SHP77 (cell line): ENCODE measurements around the gene COG2.

Experiments used
- DNase-seq, 2 experiments: peaks; one replicate each; lab custom pipeline; 2025; lab: John Stamatoyannopoulos, UW

Gene COG2

DNA sequence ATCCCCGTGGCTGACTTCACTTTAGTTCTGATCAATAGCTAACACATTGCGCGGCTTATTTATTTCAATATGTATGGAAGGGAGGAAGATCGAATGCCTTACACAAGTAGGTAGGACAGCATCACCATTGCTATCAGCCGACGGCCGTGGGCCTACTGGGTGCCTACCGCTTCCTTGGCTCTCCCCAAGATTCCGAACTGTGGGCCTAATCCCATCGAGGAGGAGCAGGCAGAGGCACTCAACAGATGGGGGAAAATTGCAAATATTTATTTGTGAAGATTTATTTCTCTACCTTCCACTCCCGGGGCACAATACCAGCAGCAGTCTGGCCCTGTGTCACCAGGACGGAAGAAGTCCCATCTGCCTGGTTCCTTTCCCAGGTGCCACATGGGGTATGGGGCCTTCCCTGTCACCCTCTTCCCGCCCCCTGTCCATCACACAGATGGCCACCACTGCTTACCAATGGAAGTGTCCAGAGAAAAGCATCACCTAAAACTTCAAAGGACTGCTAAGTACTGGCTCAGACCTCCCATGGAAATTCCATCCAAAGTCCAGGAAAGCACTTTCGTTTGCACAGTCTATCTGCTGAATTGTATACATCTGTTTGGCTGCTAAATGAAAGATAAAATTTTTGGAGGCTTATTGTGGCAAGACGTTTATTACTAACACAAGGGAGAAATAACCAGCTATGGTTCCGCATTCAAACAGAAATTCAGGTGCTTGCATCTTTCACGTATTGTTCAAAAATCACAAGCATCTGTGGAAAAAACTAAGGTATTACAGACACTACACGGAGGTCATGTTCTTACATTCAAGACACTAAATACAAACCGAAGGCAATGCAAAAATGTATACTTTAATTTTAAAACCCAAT lies 59.9 kb downstream of the COG2 start:
- DNase-seq: no peak

- DNase-seq: no peak
Observed at GRCh38 chr1:230702934-230703678, 60.8 kb downstream of the COG2 start.

- no peak for DNase-seq
Observed at GRCh38 chr1:230703679-230704385, 61.6 kb downstream of the COG2 start.

DNA sequence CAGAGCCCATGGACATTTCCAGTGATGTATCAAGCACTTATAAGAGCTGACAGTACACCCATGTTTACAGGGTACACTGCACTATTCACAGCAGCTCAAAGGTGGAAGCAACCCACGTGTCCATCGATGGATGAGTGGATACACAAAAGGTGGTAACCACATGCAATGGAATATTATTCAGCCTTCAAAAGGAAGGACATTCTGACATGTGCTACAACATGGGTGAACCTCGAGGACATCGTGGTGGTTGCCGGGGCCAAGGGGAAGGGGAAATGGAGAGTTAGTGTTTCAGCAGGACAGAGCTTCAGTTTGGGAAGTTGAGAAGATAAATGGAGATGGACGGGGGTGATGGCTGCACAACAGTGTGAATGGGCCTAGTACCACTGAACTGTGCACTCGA lies 62.5 kb downstream of the COG2 start:
- DNase-seq: no peak

GRCh38 chr1:230705289-230706019 lies 63.2 kb downstream of the COG2 start:
- no peak for DNase-seq

DNA sequence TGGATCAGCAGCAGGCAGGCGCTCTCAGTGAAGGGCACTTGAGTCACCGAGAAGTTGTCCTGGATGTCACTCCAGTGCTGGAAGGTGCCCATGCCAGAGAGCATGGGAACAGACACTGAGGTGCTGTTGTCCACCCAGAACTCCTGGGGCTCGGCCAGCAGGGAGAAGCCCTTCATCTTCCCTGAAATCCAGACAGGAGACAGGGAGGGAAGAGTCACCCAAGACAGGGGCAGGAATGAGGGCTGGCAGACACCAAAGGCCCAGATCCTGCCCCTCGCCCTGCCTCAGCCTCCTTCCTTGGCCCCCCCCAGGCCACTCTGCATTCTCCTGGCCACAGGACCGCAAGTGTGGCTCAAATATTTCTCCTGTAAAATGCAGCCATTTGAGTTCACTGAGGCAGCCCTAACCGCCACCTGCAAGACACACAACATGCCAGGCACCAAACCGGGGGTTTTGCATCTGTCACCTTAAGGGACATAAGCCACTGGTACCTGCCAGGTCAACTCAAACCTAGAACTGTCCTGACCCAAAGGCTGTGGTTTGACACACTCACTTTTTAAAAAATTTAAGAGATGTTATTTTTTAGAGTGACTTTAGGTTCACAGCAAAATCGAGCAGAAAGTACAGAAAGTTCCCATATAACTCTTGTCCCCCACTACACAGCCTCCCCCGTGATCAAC lies 63.9 kb downstream of the COG2 start:
- DNase-seq: no peak

DNA sequence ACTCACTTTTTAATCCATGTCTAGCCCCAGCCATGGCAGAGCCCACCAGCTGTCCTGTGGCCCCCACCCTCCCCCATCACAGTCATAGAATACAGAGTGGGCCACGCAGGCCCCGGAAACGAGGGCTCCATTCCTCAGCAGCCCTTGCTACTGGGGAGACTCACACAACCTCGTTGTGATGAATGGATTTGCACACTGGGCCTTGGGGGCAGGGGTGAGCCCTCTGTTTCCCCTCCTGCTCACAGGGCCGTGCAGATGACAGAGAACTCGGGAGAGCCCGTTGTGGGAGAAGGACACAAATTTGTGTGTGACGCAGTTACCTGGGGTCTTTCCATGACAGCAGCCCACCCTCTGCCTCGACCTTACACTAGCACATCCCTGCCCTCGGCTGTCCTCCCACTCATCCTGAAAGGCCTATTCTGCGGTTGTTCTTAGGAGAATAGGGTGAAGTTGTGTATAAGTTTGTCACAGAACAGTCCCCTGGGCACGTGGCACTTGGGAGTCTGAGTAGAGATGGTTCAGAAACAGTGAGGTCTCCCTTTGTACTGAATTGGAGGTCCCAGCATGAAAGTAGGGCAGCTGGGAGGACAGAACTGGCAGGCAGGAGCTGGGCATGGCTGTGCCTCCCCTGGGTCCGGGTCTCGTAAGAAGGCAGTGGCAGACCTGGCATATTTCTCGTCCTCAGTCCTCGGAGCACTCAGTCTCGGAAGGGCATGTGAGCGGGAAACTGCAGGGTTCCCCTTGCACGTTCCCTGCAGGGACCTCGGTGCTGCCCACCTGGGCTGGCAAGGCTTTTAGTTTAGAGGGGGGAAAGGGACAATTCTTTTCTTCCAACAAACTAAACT lies 64.8 kb downstream of the COG2 start:
- DNase-seq: no peak

DNA sequence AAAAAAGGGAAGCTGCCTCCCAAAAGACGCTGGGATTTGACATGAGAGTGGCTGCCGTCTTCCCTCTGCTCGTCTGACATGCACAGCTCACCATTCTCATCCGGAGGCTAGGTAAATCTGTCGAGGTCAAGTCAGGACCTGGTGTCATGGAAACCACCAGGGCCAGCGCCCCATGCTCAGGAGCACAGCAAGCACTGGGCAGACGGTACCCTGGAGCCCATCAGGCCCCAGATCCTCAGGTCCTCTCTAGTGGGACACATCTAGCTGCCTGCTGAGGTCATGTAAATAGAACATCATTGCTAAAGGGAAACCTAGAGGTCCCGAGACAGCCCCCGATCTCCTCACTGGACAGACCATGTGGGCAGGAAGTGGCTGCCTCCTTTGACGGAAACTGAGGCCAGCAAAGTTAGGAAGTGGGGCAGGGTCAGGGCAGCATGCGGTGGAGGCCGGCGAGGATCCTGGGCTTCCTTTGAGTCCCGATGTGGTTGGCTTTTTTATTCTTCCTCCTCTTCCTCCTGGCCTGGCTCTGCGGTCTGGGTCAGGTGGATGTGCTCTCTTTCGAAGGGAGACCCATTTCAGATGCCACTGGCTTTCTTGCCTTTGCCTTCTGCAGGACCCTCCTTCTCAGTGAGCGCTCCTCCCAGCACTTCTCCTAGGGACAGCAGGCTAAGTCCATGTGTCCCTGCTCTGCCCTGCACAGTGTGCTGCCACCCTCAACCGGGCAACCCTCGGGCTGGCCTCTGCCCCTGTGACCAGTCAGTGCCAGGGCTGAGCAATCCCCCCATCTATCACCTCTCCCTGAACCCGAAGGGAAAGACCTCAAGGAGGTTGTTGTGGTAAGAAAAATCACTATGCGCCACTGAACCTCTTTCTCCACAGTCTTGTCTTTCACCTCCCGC lies 65.7 kb downstream of the COG2 start:
- DNase-seq: no peak

GRCh38 chr1:230708631-230709580 lies 66.6 kb downstream of the COG2 start:
- DNase-seq: peak in 1 of 2 experiments; percentile 51

- no peak for DNase-seq
Observed at GRCh38 chr1:230709619-230710542, 67.6 kb downstream of the COG2 start.

- no peak for DNase-seq
Observed at GRCh38 chr1:230710543-230710904, 68.2 kb downstream of the COG2 start.

GRCh38 chr1:230711245-230711644 lies 69.0 kb downstream of the COG2 start:
- DNase-seq: no peak

- peak in 1 of 2 experiments; percentile 34 for DNase-seq
Observed at GRCh38 chr1:230712470-230712942, 70.2 kb downstream of the COG2 start.

- DNase-seq: no peak
Observed at GRCh38 chr1:230713138-230713537, 70.9 kb downstream of the COG2 start.

DNA sequence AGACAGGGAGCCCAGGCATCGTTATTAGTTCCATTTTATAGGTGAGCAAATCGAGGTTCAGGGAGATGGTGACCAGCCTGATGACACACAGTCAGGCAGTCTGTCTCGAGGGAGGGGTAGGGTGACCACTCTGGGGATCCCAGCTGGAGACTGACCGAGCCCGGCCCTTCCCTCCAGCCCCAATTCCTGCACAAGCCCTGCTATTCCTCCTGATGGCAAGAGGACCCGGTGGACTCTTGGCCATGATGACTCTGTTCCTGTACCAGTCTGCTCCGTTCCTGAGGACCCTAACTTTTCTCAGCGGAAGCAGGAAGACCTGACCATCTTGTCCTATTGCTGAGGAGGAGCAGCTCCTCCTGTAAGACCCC lies 71.2 kb downstream of the COG2 start:
- DNase-seq: no peak

DNA sequence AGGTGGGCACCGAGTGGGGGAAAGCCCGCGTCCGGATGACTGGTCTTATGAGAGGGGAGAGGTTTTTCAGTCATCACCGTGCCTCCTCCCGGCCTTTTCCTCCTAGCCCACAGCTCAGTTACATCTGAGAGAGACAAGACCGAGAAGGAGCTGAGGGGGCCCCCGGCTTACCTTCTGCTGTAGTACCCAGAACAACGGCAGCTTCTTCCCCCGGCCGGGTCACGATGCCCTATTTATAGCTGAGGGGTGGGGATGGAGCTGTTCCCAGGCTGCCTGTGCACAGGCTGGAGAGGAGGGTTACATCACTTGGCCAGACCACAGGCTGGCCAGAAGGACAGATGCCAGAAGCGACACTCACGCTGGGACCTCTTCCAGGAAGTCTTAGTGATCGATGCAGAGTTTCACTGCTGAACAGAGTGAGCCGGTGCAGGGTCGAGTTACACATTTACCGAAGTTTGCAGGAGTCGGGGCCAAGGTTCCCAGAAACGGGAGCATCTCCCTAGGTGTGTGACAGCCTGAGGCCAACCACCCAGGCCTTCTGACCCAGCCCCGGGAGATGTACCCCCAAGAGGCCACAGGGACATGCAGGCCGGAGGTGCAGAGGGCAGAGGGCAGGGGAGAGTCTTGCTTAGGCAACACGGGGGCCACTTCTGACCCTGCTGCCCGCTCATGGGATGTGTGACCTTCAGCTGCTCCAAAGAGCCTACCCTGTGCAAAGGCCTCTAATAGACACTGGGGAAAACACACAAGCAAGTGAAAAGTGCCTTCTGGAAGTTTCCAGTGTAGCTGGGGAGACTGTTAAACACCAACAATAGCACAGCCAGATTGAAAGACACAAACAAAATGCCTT lies 71.9 kb downstream of the COG2 start, which contains the start of gene AGT:
TSS of gene AGT (minus strand) at position 208 of the 850 bp plus-strand sequence. CDS start 3,299 bp downstream, outside the sequence.
- peak; percentile 72 to 81 for DNase-seq
